PFSK-1 (cell line): ENCODE measurements around the gene POLR3A.

ENCODE experiments used
- FOXP2 ChIP-seq: optimal IDR thresholded peaks from 2 replicates; pipeline ENCODE3; 2011; ENCODE audit warnings: borderline replicate concordance, control low read depth, inconsistent platforms; ENCODE audit not compliant: insufficient read depth; ENCODE audit errors: extremely low read length, extremely low read depth
- POLR2AphosphoS5 ChIP-seq: IDR thresholded peaks from 2 replicates; pipeline ENCODE4 v1.6.1; 2012; ENCODE audit warnings: low read depth, mild to moderate bottlenecking, control low read depth, low read length, moderate library complexity
- SIN3A ChIP-seq: IDR thresholded peaks from 2 replicates; pipeline ENCODE4 v1.6.1; 2012; ENCODE audit warnings: mild to moderate bottlenecking, low read length, moderate library complexity, borderline replicate concordance; ENCODE audit not compliant: insufficient read depth
- TAF1 ChIP-seq: IDR thresholded peaks from 2 replicates; pipeline ENCODE4 v1.6.1; 2012; ENCODE audit warnings: low read length, control low read depth, borderline replicate concordance; ENCODE audit not compliant: insufficient read depth
- TF ChIP-seq, protein P1 (sequence below), 2 experiments: IDR thresholded peaks; 2 replicates each; pipeline versions ENCODE4 v1.6.1 to v1.8.0; 2011 to 2012; ENCODE audit warnings: low read depth in 2 of 2, low read length in 2 of 2, control low read depth in 1 of 2, inconsistent platforms in 1 of 2, mild to moderate bottlenecking in 1 of 2, moderate library complexity in 1 of 2; ENCODE audit not compliant: insufficient read depth in 1 of 2

POLR3A gene

DNA sequence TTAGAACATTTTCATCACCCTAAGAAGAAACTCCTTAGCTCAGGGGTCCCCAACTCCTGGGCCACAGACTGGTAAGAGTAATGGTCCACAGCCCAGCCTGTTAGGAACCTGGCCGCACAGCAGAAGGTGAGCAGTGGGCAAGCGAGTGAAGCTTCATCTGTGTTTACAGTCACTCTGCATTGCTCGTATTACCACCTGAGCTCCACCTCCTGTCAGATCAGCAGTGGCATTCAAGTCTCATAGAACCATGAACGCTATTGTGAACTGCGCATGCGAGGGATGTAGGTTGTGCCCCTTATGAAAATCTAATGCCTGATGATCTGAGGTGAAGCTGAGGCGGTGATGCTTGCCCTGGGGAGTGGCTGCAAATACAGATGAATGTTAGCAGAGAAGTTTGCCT is 65.4 kb downstream of the POLR3A start:
- TF ChIP-seq FOXP2 (no peak), POLR2AphosphoS5 (no peak), TAF1 (no peak), SIN3A (no peak)
- TF ChIP-seq, protein P1, sequence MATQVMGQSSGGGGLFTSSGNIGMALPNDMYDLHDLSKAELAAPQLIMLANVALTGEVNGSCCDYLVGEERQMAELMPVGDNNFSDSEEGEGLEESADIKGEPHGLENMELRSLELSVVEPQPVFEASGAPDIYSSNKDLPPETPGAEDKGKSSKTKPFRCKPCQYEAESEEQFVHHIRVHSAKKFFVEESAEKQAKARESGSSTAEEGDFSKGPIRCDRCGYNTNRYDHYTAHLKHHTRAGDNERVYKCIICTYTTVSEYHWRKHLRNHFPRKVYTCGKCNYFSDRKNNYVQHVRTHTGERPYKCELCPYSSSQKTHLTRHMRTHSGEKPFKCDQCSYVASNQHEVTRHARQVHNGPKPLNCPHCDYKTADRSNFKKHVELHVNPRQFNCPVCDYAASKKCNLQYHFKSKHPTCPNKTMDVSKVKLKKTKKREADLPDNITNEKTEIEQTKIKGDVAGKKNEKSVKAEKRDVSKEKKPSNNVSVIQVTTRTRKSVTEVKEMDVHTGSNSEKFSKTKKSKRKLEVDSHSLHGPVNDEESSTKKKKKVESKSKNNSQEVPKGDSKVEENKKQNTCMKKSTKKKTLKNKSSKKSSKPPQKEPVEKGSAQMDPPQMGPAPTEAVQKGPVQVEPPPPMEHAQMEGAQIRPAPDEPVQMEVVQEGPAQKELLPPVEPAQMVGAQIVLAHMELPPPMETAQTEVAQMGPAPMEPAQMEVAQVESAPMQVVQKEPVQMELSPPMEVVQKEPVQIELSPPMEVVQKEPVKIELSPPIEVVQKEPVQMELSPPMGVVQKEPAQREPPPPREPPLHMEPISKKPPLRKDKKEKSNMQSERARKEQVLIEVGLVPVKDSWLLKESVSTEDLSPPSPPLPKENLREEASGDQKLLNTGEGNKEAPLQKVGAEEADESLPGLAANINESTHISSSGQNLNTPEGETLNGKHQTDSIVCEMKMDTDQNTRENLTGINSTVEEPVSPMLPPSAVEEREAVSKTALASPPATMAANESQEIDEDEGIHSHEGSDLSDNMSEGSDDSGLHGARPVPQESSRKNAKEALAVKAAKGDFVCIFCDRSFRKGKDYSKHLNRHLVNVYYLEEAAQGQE (IDR thresholded peaks at IDR 0.05; ENCODE audit: insufficient read depth in 1 of 2, low read depth in 2 of 2, low read length in 2 of 2) = no peak

DNA sequence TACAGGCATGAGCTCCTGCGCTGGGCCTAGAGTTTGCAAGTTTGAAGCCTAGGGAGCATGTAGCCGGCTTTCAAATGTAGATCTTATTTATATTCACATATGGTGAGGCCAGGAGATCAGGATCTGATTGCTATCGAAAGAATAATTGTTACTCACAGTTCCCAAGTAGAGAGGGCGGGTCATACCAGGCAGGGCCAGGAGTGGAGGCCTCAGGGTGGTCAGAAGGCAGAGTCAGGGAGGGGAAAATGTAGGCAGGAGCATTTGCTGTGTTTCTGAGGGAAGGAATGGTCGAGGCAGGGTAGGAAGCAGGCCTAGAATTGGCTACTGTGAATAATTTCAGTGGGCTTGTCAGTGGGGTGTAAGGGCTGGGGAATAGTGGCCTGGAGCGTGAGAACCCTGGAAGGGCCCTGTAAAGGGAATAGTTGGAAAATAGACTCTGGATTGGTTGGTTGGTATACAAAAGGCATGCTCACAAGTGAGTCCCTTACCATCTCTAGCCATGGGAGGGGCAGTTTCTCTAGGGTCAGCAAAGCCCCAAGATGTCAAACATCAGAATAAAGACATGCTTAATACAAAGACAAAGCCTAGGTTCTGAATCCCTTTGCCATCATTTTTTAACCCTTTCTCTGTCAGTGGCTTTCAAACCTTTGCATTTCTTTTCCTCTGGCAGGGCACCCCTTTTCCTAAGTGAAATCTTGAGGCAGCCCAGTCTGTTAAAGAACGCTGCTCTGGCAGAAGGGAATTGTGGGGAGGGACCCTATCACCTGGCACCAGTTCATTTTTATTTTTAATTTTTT is 66.8 kb downstream of the POLR3A start:
- TF ChIP-seq POLR2AphosphoS5 (no peak), TAF1 (no peak), SIN3A (no peak), FOXP2 (no peak)
- TF ChIP-seq, protein P1 (IDR thresholded peaks at IDR 0.05; ENCODE audit: insufficient read depth in 1 of 2, low read depth in 2 of 2, low read length in 2 of 2) = no peak

DNA sequence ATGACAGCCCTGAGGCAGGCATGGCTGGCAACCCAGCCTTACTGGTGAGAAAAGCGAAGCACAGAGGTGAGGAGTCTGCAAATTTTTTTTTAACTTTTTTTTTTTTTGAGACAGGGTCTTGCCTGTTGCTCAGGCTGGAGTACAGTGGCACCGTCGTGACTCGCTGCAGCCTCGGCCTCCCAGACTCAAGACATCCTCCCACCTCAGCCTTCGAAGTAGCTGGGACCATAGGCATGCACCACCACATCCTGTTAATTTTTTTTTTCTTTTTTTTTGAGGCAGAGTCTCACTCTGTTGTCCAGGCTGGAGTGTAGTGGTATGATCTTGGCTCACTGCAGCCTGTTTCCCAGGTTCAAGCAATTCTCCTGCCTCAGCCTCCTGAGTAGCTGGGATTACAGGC is 67.6 kb downstream of the POLR3A start:
- TF ChIP-seq FOXP2 (no peak), POLR2AphosphoS5 (no peak), TAF1 (no peak), SIN3A (no peak)

DNA sequence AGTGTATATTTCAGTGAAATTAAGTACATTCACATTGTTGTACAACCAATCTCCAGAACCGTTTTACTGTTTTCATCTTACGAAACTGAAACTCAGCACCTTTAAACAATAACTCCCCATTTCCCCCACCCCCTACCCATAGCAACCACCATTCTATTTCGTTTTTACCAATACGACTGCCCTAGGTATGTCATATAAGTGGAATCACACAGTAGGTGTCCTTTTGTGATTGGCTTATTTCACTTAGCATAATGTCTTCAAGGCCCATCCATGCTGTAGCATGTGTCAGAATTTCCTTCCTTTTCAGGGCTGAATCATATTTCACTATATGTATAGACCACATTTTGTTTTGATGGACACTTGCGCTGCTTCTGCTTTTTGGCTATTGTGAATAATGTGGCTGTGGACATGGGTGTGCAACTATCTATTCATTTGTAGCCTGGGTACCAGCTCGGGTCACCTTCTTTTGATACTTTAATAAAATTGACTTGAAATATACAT is 68.4 kb downstream of the POLR3A start:
- TF ChIP-seq POLR2AphosphoS5 (no peak), TAF1 (no peak), FOXP2 (no peak), SIN3A (no peak)
- TF ChIP-seq, protein P1 (IDR thresholded peaks at IDR 0.05; ENCODE audit: insufficient read depth in 1 of 2, low read depth in 2 of 2, low read length in 2 of 2) = no peak

DNA sequence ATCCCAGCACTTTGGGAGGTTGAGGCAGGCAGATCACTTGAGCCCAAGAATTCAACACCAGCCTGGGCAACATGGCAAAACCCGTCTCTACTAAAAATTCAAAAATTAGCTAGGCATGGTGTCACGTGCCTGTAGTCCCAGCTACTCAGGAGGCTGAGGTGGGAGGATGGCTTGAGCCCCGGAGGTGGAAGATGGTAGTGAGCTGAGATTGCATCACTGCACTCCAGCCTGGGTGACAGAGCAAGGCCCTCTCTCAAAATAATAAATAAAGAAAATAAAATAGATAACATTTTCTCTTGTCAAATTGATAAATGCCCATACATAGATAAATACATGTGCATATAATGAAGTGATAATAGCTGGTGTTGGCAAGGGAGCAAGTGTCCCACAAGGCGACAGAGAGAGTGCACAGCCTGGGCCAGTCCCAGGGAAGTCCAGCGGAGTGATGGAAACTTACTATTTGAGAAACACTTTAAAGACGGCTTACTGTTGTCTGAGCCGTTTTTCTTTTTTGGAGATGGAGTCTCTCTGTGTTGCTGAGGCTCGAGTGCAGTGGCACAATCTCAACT is 69.3 kb downstream of the POLR3A start:
- TF ChIP-seq, protein P1 (IDR thresholded peaks at IDR 0.05; ENCODE audit: insufficient read depth in 1 of 2, low read depth in 2 of 2, low read length in 2 of 2) = no peak
- no peak for TF ChIP-seq FOXP2
- no peak for TF ChIP-seq TAF1
- no peak for TF ChIP-seq POLR2AphosphoS5
